ENCODE results near the gene PLEKHJ1.

- TF ChIP-seq, protein P1, sequence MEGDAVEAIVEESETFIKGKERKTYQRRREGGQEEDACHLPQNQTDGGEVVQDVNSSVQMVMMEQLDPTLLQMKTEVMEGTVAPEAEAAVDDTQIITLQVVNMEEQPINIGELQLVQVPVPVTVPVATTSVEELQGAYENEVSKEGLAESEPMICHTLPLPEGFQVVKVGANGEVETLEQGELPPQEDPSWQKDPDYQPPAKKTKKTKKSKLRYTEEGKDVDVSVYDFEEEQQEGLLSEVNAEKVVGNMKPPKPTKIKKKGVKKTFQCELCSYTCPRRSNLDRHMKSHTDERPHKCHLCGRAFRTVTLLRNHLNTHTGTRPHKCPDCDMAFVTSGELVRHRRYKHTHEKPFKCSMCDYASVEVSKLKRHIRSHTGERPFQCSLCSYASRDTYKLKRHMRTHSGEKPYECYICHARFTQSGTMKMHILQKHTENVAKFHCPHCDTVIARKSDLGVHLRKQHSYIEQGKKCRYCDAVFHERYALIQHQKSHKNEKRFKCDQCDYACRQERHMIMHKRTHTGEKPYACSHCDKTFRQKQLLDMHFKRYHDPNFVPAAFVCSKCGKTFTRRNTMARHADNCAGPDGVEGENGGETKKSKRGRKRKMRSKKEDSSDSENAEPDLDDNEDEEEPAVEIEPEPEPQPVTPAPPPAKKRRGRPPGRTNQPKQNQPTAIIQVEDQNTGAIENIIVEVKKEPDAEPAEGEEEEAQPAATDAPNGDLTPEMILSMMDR (IDR thresholded peaks at IDR 0.05), result peak; percentile 37 to 47 (median 46)
- TF ChIP-seq POLR2A (IDR thresholded peaks at IDR 0.05), result no peak
Measured at GRCh38 chr19:2274931-2275535, 38.9 kb upstream of the PLEKHJ1 start.
